Measurements from ENCODE around the gene MME. TPM values are rescaled to one million over a fixed set of nuclear protein-coding genes. Genes with fewer than 3 reads are reported as not detected.
"Not testable (repeated sequence)": the region's sequence is repeated elsewhere in the genome, so short reads cannot be mapped to it uniquely, and the experiment has no call there.

MME gene
- polyA plus RNA-seq, 12 donors = 7.1 to 30.9 (median 15.1) TPM; not detected in 1

- DNase-seq = no peak
These were observed 113.0 kb downstream of the MME start for GRCh38 chr3:155192957-155193746.

- DNase-seq = no peak
These were observed 113.7 kb downstream of the MME start for GRCh38 chr3:155193868-155194267.

GRCh38 chr3:155194973-155195957, 115.1 kb downstream of the MME start:
- DNase-seq = no peak

GRCh38 chr3:155196131-155197021, 116.3 kb downstream of the MME start:
- DNase-seq = no peak

- no peak for DNase-seq
These were observed 117.7 kb downstream of the MME start for GRCh38 chr3:155197786-155198185.

- no peak for DNase-seq
These were observed 122.5 kb downstream of the MME start for GRCh38 chr3:155202626-155203025.

- no peak for DNase-seq
These were observed 124.7 kb downstream of the MME start for GRCh38 chr3:155204851-155205250.

GRCh38 chr3:155208183-155208800, 128.2 kb downstream of the MME start:
- DNase-seq = no peak

GRCh38 chr3:155210736-155211135, 130.6 kb downstream of the MME start:
- DNase-seq = no peak

GRCh38 chr3:155211266-155211665, 131.1 kb downstream of the MME start:
- DNase-seq = no peak

GRCh38 chr3:155211940-155212339, 131.8 kb downstream of the MME start:
- no peak for DNase-seq

GRCh38 chr3:155216007-155216406, 135.9 kb downstream of the MME start:
- DNase-seq = not testable (repeated sequence)

GRCh38 chr3:155217591-155217990, 137.5 kb downstream of the MME start:
- no peak for DNase-seq

- no peak for DNase-seq
These were observed 138.3 kb downstream of the MME start for GRCh38 chr3:155218462-155218861.

- DNase-seq = no peak
These were observed 139.0 kb downstream of the MME start for GRCh38 chr3:155219106-155219505.

GRCh38 chr3:155225417-155225816, 145.3 kb downstream of the MME start:
- DNase-seq = no peak

- no peak for DNase-seq
These were observed 147.0 kb downstream of the MME start for GRCh38 chr3:155227141-155227540.

- DNase-seq = no peak
These were observed 148.6 kb downstream of the MME start for GRCh38 chr3:155228676-155229075.

GRCh38 chr3:155229086-155229485, 149.0 kb downstream of the MME start:
- no peak for DNase-seq

GRCh38 chr3:155230382-155230781, 150.3 kb downstream of the MME start:
- no peak for DNase-seq

- no peak for DNase-seq
These were observed 151.7 kb downstream of the MME start for GRCh38 chr3:155231792-155232191.
